Esophagus squamous epithelium (tissue), 4 donors: ENCODE measurements around the gene GDI1.

ENCODE experiments used
- POLR2A ChIP-seq, 4 donors: fragments of 450-650 bp; IDR thresholded peaks; one replicate each; pipeline ENCODE4 v1.6.1; 2017; ENCODE audit warnings: antibody characterized with exemption in 4 of 4, mild to moderate bottlenecking in 4 of 4, moderate library complexity in 3 of 4
- TF ChIP-seq, protein P1 (sequence below), 6 experiments: fragments of 450-650 bp in 4 of 6; fragments of 200-600 bp in 2 of 6; sonication (generic) in 2 of 6; IDR thresholded peaks; one replicate each; pipeline ENCODE4 v1.5.1; 2016 to 2019; ENCODE audit warnings: antibody characterized with exemption in 6 of 6, mild to moderate bottlenecking in 4 of 6, moderate library complexity in 4 of 6

DNA sequence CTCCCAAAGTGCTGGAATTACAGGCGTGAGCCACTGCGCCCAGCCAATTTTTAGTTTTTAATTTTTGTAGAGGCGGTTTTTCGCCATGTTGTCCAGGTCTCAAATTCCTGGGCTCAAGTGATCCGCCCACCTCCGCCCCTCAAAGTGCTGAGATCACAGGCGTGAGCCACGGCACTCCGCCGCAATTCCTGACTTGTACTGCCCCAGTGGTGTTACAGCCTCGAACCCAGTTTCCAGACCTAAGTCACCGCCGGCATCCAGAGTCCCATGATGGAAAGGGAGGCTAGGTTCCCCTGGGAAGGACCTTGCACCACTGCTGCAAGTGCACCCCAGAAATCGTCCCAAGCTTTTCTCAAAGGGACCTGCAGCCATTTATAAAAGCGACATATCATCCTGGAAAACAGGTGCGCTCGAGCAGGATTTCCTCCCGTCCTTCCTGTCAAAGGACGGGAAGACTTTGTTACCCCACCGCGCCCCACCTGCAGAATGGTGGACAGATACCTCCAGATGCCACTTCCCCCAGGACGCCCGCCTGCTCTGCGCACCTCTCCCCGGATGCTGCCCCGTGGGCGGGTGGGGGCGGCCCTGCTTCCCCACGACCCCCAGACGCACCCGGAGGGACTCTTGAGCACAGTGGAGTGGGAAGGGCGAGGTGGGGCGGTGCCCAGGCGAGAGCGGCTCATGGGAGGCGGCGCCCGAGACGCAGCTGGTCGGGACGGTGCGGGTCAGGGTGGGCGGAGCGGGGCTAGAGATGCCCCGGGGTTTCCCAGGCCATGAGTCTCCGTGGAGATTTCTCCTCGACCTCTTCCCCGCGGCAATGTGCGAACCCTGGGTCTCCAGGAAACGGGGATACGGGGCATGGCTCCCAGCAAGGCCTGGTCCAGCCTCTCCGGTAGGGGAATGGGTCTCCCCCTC, 39.7 kb upstream of the GDI1 start:
- TF ChIP-seq, protein P1, sequence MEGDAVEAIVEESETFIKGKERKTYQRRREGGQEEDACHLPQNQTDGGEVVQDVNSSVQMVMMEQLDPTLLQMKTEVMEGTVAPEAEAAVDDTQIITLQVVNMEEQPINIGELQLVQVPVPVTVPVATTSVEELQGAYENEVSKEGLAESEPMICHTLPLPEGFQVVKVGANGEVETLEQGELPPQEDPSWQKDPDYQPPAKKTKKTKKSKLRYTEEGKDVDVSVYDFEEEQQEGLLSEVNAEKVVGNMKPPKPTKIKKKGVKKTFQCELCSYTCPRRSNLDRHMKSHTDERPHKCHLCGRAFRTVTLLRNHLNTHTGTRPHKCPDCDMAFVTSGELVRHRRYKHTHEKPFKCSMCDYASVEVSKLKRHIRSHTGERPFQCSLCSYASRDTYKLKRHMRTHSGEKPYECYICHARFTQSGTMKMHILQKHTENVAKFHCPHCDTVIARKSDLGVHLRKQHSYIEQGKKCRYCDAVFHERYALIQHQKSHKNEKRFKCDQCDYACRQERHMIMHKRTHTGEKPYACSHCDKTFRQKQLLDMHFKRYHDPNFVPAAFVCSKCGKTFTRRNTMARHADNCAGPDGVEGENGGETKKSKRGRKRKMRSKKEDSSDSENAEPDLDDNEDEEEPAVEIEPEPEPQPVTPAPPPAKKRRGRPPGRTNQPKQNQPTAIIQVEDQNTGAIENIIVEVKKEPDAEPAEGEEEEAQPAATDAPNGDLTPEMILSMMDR (IDR thresholded peaks at IDR 0.05), result no peak
- TF ChIP-seq POLR2A (IDR thresholded peaks at IDR 0.05), result no peak
